CD1c-positive myeloid dendritic cell (primary cell): ENCODE measurements around the gene ADGRG3.

Experiments used
- DNase-seq: peaks from one replicate; pipeline ENCODE4 v3.0.0-alpha.2; 2016; ENCODE audit errors: extremely low spot score

ADGRG3 gene

GRCh38 chr16:57681950-57682728 lies 14.0 kb downstream of the ADGRG3 start:
- DNase-seq, result no peak

DNA sequence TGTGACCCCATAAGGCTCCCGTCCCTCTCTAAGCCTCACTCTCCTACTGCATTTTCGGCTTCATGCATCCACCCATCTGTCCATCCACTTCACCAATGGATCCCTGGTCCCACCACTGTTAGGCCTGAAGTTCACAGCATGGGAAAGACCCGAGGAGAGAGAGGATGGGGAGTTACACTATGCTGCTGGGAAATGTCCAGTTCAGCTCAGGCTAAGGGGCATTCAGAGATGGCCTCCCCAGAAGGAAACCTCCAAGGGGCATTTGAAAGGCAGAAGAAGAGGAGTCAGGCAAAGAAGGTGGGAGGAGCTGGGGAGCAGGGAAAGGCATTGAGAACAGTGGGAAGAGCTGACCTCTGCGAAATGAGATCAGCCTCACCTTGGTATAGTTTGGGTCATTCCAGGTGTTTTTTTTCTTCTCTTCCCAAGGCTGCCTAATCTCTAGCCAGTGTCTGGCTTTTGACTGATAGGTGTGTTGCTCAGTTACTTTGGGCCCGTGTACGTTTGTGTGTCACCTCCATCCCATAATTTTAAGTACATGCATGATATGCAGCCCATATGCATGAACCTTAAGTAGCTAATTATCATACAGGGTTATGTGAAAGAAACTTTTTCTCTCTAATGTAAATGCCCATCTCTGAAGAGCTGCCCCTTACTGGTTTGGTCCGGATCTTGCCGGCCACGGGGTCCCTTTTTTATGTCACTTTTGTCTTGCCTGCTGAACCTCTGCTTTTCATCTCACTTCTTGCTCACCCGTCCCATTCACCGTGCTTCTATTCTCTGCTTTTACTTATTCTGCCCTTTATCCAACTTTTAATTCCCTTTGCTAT lies 14.9 kb downstream of the ADGRG3 start:
- DNase-seq, result no peak

- DNase-seq, result no peak
Observed at GRCh38 chr16:57683636-57684545, 15.8 kb downstream of the ADGRG3 start.

DNA sequence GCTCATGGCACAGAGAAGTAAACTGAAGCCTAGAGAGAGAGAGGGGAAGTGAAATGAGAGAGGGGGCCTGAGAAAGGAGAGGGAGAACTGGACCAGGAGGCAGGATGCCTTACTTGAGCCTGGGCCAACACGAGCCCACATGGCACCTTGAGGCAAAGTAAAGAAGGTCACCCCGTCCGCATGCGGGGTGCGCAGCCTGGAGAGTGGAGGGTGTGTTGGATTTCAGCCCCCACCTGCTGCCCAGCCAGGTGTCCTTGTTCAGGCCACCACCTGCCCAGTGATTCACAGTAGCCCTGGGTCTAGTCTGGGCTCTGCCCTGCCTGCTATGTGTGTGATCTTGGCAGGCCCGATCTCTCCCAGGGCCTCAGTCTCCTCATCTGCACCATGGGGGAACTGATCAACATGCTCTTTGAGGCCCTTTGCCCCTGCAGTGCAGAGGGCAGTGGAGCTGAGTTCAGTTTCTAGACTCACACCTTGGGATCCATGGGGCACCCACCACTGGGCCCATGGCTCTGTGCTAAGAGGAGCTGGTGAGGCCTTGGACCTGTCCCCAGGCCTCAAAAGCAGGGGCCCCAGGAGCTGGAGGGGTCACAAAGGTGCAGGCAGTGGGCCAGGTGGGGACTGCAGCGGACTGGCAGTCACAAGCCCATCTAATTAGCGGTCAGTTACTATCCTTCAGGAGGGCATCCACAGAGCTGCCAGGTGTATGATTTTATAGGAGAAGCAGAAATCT lies 16.7 kb downstream of the ADGRG3 start:
- DNase-seq, result no peak

- DNase-seq, result no peak
Observed at GRCh38 chr16:57685633-57686032, 17.5 kb downstream of the ADGRG3 start.

DNA sequence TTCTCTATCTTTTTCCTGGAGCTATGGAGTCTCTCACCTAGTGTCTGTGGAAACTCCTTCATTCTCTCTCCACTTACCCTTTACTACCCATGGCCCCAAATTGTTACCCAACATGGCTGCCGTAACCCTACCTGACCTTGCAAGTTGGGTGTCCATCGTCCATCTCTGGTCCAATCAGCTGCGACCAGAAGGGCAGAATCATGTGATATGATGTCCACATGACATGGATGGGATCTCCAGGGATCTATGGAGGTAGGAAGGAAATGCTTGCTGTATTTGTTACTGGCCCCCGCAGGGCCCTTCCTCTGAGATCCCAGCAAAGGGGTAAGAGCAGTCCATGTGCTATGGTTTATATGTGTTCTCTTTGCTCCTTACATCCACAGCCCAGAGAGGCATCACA lies 18.5 kb downstream of the ADGRG3 start:
- no peak for DNase-seq

DNA sequence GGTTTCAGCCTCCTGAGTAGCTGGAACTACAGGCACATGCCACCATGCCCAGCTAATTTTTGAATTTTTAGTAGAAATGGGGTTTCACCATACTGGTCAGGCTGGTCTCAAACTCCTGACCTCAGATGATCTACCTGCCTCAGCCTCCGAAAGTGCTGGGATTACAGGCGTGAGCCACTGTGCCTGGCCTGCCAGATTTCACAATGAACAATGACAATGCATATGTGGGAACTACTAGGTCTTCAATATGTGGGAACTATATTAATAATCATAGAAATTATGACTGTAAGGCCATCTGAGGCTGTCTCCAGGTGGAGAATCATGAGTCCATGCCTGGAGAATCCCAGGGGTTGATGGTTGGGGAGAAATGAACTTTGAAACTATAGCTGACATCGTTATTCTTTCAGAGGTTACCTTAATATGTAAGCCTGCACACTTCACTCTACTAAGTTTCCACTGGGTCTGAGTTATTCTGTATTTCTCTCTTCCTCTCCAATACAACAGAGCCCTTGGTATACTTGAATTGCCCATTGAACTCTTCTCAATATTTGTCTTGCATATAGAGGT lies 19.3 kb downstream of the ADGRG3 start:
- DNase-seq, result no peak

DNA sequence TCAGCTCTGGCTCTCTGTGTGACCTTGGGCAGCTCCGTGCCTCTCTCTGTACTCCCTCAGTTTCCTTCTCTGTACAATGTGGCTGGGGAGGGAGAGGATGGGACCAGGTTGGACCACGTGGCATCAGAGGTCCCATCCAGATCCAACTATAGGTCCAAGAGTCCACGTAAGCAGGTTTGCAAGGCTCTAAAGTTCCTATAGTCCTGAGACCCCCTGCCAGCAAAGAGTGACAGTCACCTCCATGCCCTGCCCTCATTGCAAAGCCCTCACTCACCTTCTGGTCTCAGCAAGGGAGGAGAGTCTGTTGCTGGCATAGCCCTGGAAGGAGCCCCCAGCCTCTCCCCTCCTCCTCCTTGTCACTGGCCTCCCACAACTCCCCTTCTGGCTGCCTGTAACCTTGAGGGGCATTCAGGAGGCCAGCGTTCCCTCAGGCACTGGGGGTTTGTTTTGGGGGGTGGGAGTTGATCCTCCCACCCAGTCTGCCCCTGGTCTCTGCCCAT lies 20.4 kb downstream of the ADGRG3 start:
- no peak for DNase-seq

DNA sequence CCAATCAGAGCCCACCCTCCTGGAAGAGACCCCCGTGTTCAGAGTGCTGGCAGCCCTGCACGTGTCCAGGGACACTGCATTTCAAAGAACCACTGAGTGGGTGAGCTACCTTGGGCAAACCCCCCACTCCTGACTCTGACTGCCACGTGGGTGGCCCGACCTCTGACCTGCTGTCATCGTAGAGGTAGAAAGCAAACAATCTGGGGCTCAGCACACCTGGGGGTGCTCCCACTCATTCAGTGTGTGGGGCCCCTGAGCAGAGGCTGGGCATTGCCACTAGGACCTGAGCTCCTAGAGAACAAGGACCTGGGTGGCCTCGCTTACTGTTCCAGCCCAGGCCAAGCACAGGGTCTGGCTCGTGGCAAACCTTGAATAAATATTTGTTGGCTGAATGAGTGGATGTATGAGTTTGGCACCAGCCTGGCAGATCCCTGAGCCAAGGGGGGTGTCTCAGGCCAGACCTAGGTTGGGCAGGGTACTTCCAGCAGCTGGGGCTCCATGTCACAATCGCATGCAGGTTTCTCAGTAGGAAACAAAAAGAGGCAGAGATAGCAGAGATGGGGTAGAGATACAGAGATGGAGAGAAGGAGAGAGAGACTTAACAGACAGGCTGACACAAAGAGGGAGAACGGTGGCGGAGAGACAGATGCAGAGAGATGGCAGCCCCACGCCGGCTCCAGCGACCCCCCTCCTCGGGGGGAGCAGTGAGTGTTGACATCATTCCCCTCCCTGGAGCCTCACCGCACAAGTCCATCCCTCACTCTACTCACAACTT lies 21.1 kb downstream of the ADGRG3 start:
- DNase-seq, result no peak

GRCh38 chr16:57689762-57690558 lies 21.9 kb downstream of the ADGRG3 start:
- DNase-seq, result peak; percentile 62

DNA sequence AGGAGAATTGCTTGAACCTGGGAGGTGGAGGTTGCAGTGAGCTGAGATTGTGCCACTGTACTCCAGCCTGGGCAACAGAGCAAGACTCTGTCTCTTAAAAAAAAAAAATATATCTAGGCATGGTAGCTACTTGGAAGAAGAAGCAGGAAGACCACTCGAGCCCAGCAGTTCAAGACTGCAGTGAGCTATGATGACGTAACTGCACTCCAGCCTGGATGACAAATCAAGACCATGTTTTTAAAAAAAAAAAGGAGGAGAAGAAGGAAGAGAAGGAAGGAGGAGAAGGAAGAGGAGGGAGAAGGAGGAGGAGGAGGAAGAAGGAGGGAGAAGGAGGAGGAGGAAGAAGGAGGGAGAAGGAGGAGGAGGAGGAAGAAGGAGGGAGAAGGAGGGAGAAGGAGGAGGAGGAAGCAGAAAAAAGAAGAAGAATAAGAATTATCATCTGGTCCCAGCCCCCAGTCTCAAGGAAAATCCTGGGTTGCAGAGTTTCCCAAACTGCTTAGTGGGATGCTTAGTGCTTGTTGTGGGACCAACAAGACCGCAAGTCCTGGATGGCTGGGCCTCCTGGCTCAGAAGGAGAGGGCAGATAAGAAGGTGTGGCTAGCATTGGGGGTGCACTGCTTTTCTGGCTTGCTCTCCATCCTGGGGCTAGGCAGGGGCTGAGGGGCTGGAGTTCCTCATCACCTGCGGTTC lies 22.8 kb downstream of the ADGRG3 start:
- DNase-seq, result peak; percentile 22

GRCh38 chr16:57692636-57693035 lies 24.5 kb downstream of the ADGRG3 start:
- no peak for DNase-seq

GRCh38 chr16:57693550-57693949 lies 25.4 kb downstream of the ADGRG3 start:
- DNase-seq, result no peak

DNA sequence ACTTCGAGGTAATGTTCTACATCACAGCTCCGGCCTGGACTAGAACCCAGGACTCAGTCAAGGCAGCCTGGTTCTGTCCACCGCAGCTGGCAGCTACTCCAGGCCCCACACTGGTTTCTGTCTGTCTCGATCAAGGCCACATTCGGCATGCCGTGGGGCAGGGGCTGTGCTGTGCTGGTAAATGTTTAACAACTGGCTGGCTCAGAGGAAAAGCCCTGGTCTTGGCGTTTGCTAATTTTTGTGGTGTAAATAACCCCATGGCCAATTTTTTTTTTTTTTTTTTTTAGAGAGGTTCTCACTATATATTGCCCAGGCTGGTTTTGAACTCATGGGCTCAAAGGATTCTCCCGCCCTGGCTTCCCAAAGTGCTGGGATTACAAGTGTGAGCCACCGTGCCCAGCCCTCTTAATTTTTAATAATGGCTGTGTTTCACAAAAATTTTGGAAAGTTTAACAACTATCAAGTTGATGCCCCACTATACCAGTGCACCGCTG lies 26.2 kb downstream of the ADGRG3 start:
- no peak for DNase-seq

- DNase-seq, result peak; percentile 67
Observed at GRCh38 chr16:57694725-57695679, 26.9 kb downstream of the ADGRG3 start, which contains the start of gene DRC7. Gene DRC7, plus strand, starts transcription at chr16:57694806. Its CDS starts 3,144 bp downstream, at chr16:57697950.

- no peak for DNase-seq
Observed at GRCh38 chr16:57695680-57696069, 27.6 kb downstream of the ADGRG3 start.

GRCh38 chr16:57696240-57696639 lies 28.1 kb downstream of the ADGRG3 start:
- no peak for DNase-seq
